Activated CD8-positive, alpha-beta T cell treated with anti-CD3 and anti-CD28 coated beads for 36 hours (primary cell): ENCODE measurements around the gene GLCE. TPM values are rescaled to one million over a fixed set of nuclear protein-coding genes. Genes with fewer than 3 reads are reported as not detected.

Experiments used
- ATAC-seq: fragments of 200-7000 bp; cut with Tn5 transposase; one replicate; pipeline ENCODE4 v1.10.0; 2021; ENCODE audit warnings: mild to moderate bottlenecking, moderate library complexity
- CTCF ChIA-PET: fragments of 350-600 bp; sonication (Branson Sonifier 250); formaldehyde crosslinking; loops from one replicate; lab custom pipeline; 2021; ENCODE audit warnings: antibody characterized with exemption; lab: Charles Lee
- POLR2A ChIA-PET: fragments of 350-600 bp; sonication (Branson Sonifier 250); formaldehyde crosslinking; loops from one replicate; lab custom pipeline; 2021; ENCODE audit warnings: antibody characterized with exemption; lab: Charles Lee
- DNase-seq: peaks from one replicate; pipeline ENCODE4 v3.0.0-alpha.2; 2020
- H3K27ac Mint-ChIP-seq: one replicate; pipeline ENCODE4 v1.8.0; 2021; ENCODE audit warnings: mild to moderate bottlenecking, mixed read lengths
- H3K27me3 Mint-ChIP-seq: one replicate; pipeline ENCODE4 v1.8.0; 2021; ENCODE audit warnings: mixed read lengths
- H3K36me3 Mint-ChIP-seq: one replicate; pipeline ENCODE4 v1.8.0; 2021; ENCODE audit warnings: low read depth, mixed read lengths
- H3K4me1 Mint-ChIP-seq: one replicate; pipeline ENCODE4 v1.8.0; 2021; ENCODE audit warnings: low read depth, mixed read lengths
- H3K4me3 Mint-ChIP-seq: one replicate; pipeline ENCODE4 v1.8.0; 2021; ENCODE audit warnings: mild to moderate bottlenecking, moderate library complexity, mixed read lengths
- H3K9me3 Mint-ChIP-seq: one replicate; pipeline ENCODE4 v1.8.0; 2021; ENCODE audit warnings: mixed read lengths
- CTCF ChIP-seq: fragments of 200-600 bp; IDR thresholded peaks from one replicate; pipeline ENCODE4 v1.8.0; 2022; ENCODE audit warnings: antibody characterized with exemption, mild to moderate bottlenecking
- intact Hi-C: fragments of 100-400 bp; cut with micrococcal nuclease; formaldehyde crosslinking; loops from one replicate; pipeline ENCODE4 v1.10.0; 2022
- total RNA-seq, 2 experiments: library from RNA; stranded (reverse); gene quantifications; one replicate each; pipeline ENCODE4 v1.2.3, GENCODE V29; 2021

GLCE gene
- total RNA-seq, 2 experiments from 2014 or later: 2.8 to 4.3 TPM

- Mint-ChIP-seq H3K36me3 (no peaks in the 10 kb centered on the region), H3K27ac (no peak overlapping the region), H3K27me3 (peaks cover 50% of the 10 kb centered on the region), H3K4me1 (no peaks in the 10 kb centered on the region), H3K9me3 (no peaks in the 10 kb centered on the region), H3K4me3 (no peak overlapping the region)
- TF ChIP-seq CTCF: no peak
- ChIA-PET CTCF (no interaction called here), POLR2A (interaction anchor here (1.2 kb wide), 1 partner anchor 13 kb away, joined by 3 read pairs; no protein-coding TSS in a partner anchor)
- ATAC-seq (no peak), DNase-seq (no peak)
- intact Hi-C loops: no loop called here
These were observed 14.5 kb upstream of the GLCE start for GRCh38 chr15:69145694-69146492.

- peaks cover 56% of the 10 kb centered on the region for H3K27me3 Mint-ChIP-seq
- H3K4me3 Mint-ChIP-seq: no peak overlapping the region
- H3K9me3 Mint-ChIP-seq: no peaks in the 10 kb centered on the region
- DNase-seq: no peak
- TF ChIP-seq CTCF: no peak
- ATAC-seq: no peak
- ChIA-PET CTCF (no interaction called here), POLR2A (interaction anchor here (1.2 kb wide), 1 partner anchor 14 kb away, joined by 3 read pairs; no protein-coding TSS in a partner anchor)
- intact Hi-C loops: no loop called here
- H3K4me1 Mint-ChIP-seq: no peaks in the 10 kb centered on the region
- H3K36me3 Mint-ChIP-seq: no peaks in the 10 kb centered on the region
- no peak overlapping the region for H3K27ac Mint-ChIP-seq
These were observed 13.6 kb upstream of the GLCE start for GRCh38 chr15:69146724-69147435.

- no peak for TF ChIP-seq CTCF
- intact Hi-C loops: no loop called here
- CTCF ChIA-PET: no interaction called here
These were observed 12.0 kb upstream of the GLCE start for GRCh38 chr15:69148465-69148864.

GRCh38 chr15:69149163-69149562 is 11.3 kb upstream of the GLCE start:
- H3K4me3 Mint-ChIP-seq: no peak overlapping the region
- ATAC-seq (no peak), DNase-seq (no peak)
- H3K4me1 Mint-ChIP-seq: no peaks in the 10 kb centered on the region
- H3K9me3 Mint-ChIP-seq: no peaks in the 10 kb centered on the region
- ChIA-PET POLR2A (no interaction called here), CTCF (no interaction called here)
- no peaks in the 10 kb centered on the region for H3K36me3 Mint-ChIP-seq
- H3K27ac Mint-ChIP-seq: no peak overlapping the region
- H3K27me3 Mint-ChIP-seq: peaks cover 58% of the 10 kb centered on the region
- TF ChIP-seq CTCF: no peak
- intact Hi-C loops: no loop called here

More at GRCh38 chr15:69148465-69148864, 12.0 kb upstream of the GLCE start:
- DNase-seq: no peak
- Mint-ChIP-seq H3K27ac (no peak overlapping the region), H3K9me3 (no peaks in the 10 kb centered on the region), H3K4me3 (no peak overlapping the region), H3K36me3 (no peaks in the 10 kb centered on the region), H3K4me1 (no peaks in the 10 kb centered on the region), H3K27me3 (peaks cover 57% of the 10 kb centered on the region)
- POLR2A ChIA-PET: no interaction called here
- no peak for ATAC-seq

- ATAC-seq: no peak
- DNase-seq: no peak
- POLR2A ChIA-PET: interaction anchor here (0.6 kb wide), 1 partner anchor 1909 kb away, joined by 3 read pairs; no protein-coding TSS in a partner anchor
- peaks cover 62% of the 10 kb centered on the region for H3K27me3 Mint-ChIP-seq
- no peaks in the 10 kb centered on the region for H3K4me1 Mint-ChIP-seq
- CTCF ChIA-PET: no interaction called here
- TF ChIP-seq CTCF: no peak
- intact Hi-C loops: no loop called here
- H3K4me3 Mint-ChIP-seq: no peak overlapping the region
- H3K9me3 Mint-ChIP-seq: no peaks in the 10 kb centered on the region
- no peak overlapping the region for H3K27ac Mint-ChIP-seq
- no peaks in the 10 kb centered on the region for H3K36me3 Mint-ChIP-seq
These were observed 10.6 kb upstream of the GLCE start for GRCh38 chr15:69149803-69150202.
